HG03571 (cell line): ENCODE measurements around the gene MRPL55.

ENCODE experiments used
- ATAC-seq: cut with Tn5 transposase; IDR thresholded peaks from one replicate; pipeline ENCODE4 v1.9.1; 2021; ENCODE audit not compliant: unreplicated experiment

MRPL55 gene

DNA sequence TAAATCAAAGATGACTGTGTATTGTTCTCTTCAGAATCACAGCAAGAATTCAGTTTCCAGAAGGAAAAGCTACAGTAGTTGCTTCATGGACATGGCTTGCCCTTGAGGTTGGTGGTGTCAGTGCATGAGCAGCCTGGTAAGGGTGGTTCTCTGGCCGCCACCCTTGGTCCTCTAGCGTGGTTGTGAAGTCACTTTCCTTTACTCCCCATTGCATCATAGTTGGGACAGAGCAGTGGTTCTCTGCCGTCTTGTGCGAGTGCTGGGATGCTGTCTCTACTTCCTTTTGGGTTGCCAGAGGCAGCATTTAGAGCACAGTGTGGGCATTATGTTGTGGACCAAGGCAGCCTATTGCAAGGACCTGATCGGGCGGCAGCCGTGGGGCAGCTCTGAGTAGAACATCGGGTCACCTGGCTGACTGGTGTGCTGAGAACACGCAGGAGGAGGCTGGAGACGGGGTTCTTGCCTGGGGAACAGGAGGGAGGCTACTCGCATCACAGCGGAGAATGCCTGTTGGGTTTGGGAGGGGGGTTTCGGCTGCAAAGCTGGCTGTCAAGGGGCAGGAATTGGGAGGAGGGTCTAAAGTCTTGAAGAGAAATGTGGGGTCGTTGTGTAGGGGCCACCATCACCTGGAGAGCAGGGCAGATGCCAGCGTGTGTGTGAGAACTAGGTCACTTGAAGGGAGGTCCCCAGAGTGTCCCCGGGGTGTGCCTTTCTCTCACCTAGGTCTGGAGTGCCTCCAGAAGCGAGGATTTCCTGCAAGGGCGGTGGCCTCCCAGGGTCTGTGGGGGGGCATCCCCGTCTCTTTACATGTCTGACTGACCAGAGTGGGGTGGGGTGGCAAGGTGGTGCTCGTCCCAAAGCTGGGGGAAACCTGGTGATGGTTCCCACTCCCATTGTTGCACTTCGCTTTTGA, 20.3 kb downstream of the MRPL55 start:
- ATAC-seq, result no peak

DNA sequence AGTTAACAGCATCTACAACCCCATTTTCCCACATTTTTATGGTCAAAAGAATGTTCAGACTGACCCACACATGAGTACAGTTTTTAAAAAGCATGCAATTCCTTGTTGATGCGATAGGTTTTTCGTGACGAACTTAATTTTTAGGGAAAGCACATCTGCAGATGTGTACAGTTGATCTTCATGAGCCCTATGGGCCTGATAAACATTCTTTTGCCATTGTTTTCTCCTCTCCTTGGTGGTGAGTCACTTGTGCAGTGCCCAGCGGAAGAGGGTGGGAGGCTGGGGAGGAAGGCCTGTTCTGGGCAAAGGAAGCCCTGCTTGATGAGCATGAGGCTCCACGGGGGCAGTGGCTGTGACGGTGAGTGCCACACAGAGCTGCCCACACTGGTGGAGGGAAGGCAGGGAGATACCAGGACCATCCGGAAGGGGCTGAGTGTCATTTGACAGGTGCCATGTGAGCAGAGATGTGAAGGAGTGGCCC, 21.3 kb downstream of the MRPL55 start:
- ATAC-seq, result no peak

DNA sequence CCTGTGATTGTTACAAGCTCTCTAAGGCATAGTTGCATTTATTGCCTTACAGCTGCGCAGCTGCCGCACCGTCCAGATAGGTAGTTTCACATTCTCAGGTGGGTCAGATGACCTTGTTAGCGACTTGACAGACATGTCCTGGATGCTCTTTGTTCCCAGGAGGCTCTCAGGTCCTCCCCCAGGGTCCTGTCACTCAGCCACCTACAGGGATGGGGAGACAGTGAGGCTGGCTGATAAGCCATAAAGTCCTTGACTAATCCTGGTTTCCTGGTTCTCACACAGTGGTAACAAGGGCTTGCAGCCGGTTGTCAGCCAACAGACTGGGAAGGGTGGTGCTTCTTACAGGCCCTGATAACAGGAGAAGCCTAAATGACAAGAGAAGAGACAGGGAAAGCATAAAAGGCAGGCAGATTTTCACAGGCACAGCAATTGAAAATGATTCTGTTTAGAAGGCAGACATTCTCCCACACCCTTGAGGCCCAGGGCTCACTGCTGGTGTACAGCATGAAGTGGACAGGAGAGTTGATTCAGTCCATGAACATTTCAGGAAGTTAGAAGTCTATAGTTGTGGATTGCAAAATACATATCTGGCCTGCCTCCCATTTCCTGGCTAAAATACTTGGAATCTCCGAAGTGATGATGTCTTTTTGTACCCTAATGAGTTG, 23.7 kb downstream of the MRPL55 start:
- ATAC-seq, result no peak

DNA sequence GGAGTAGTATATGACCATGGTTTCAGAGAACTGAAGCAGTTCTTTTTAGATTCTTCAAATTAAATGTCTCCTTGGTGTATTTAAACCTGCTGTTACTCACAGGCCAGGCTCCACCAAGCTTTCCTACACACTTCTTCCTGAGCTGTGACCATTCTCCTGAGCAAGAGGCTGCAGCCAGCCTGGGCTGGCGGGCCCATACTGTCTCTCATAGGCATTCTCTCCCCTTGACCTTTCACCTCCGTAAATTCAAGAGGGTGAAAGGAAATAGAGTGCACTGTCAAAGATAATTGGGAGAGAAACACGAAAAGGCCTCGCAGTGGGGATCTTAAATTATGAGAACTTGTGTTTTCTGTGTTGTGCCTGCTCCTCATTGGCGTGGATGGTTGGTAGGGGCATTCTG, 24.3 kb downstream of the MRPL55 start:
- no peak for ATAC-seq

DNA sequence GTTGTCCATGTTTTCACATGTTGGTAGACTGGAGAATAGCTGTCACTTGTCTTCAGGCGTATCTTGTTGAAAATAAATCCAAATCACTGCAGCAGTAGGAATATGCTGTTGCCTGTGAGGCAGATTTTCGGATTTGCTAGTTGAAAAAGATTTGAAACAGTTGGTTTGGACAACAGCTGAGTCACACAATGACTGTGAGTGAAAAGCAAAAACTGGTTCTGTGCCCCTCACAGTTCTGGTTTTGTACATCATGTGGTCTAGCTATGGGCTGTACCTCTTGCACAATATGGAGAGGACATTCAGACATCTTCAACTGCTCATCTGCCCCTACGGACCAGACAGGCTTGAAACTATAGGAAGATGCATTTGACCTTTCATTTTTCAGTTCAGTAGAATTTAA, 24.8 kb downstream of the MRPL55 start:
- ATAC-seq, result no peak

DNA sequence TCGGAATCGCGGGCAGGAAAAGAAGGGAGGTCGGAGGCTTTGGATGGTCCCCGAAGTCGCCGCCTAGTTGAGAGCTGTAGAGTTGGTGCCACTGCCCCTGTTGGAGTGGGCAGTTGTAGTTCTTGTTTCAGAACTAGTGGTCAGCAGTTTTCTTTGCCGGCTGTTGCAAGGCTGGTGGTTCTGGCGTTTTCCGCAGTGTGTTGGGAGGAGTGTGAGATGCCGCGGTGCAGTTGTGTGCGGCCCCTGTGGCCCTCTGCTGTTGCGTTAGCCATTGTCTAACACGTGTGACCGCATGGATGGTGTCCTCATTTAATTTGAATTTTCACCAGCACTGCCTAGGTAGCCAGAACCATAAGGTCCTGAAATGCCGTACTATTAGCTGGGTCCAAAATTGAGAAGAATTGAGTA, 25.2 kb downstream of the MRPL55 start:
- ATAC-seq, result no peak

DNA sequence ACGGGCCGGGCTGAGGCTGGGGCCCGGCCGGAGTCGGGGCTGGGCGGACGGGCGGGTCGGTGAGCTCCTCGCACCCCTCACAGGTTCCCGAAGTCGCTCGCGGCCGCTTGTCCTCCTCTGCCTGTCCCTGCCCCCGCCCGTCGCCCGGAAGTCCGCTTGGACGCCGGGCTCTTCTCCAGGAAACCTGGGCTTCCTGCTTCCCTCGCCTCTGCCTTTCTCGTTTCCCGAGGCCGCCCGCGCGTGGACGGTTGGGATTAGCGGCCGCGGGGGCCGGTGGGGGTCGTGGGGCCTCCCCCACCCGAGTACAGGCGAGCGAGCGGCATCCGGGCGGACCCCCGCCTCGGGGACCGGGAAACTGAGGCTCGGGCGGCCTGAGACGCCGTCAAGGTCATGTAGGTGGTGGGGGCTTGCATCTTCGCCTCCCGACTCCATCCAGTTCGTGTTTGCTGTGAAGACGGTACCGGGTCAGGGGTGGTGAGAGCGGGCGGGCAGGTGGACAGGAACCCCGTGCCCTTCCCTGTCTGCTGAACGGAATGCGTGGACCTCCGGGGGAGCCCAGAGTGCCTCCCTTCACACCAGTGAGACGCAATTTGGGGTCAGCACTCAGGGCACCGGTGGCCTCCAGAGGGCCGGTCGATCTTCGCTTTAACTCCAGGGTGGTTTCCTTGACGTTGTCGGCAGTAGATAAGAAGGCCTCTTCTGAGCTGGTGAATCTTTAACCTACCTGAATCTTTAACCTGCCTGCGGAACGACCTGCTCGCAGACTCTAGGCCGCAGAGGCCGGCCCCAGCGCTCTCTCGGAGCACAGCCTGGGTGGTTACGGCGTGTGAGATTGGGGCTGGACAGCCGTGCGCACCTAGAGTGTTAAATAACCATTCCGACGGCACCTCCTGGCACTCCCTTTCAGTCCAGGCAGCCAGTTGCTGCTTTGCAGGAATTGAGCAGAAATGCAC, 25.9 kb downstream of the MRPL55 start:
- ATAC-seq, result peak; percentile 21

DNA sequence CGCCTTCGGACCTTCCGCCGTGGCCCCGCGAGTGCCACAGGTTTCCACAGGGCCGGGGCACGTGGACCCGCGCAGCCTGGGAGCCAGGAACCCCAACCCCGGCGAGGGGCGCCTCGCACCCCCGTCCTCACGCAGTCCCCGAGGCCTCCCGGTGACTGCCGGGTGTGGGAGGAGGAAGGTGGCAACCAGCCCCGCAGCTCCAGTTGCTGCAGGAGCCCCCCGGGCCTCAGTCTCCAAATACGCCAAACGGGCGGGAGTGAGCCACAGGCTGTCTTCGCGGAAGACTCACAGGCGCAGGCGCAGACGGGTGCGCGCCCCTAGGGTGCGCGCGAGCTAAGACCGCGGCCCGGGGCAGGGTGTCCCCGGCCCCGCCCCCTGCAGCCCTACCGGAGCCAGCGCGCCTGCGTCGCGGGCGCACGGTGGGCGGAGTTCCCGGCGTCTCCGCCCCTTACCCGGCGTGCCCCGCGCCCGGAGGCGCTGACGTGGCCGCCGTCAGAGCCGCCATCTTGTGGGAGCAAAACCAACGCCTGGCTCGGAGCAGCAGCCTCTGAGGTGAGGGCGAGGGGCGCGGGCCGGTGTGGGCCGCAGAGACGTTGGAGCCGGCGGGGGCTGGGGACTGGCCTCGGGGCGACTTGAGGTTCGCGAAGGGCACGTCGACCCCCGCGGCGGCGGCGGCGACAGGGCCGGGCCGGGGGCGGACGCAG, 26.7 kb downstream of the MRPL55 start, which contains the start of gene ARF1:
Gene ARF1 (plus strand): TSS at position 495 of the 704 bp plus-strand sequence. CDS start 14,407 bp downstream, outside the sequence.
- peak; percentile 70 for ATAC-seq

DNA sequence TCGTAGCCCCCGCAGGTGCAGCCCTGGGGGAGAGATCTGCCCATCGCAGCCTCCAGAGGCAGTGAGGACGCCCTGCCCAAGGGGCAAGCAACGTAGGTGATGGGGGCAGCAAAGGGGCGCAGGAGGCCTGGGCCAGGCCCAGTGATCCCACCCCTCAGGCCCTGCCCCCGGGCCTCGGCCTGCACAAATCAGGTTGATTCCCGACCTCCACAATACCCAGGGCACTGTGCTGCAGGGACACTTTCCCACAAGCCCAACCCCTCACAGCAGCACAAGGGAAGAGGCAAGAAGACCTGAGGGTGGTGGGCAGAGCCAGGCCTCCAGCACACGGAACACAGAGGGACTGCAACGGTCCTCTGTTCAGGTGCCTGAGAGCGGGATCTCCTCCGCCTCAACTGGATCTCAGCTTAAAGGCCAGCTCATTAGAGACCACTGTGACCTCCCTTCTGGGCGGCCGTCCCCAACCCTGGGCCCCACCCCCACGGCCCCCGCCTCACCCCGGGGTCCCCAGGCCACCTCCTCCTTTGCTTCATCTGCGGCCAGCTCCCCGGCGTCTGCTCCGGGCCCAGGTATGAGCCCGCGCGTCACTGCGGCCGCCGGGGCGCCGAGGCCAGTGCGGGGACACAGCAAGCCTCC, 27.4 kb downstream of the MRPL55 start:
- peak; percentile 23 for ATAC-seq

DNA sequence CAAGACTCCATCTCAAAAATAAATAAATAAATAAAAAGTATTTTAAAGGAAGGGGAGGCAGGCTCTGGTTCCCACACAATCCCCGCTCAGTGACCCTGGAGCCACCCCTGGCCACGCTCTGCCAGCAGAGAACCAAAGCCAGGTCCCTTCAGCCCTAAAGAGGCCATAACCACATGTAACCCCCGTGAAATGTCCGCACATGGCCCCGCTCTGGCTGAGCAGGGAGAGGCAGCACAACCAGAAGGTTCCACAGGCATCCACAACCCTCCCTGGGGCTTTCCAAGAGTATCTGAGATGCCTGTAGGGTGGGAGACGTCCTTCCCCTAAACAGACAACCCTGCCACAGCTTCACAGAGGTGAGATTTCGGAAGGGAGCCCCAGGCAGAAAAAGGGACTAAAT, 28.0 kb downstream of the MRPL55 start:
- no peak for ATAC-seq

DNA sequence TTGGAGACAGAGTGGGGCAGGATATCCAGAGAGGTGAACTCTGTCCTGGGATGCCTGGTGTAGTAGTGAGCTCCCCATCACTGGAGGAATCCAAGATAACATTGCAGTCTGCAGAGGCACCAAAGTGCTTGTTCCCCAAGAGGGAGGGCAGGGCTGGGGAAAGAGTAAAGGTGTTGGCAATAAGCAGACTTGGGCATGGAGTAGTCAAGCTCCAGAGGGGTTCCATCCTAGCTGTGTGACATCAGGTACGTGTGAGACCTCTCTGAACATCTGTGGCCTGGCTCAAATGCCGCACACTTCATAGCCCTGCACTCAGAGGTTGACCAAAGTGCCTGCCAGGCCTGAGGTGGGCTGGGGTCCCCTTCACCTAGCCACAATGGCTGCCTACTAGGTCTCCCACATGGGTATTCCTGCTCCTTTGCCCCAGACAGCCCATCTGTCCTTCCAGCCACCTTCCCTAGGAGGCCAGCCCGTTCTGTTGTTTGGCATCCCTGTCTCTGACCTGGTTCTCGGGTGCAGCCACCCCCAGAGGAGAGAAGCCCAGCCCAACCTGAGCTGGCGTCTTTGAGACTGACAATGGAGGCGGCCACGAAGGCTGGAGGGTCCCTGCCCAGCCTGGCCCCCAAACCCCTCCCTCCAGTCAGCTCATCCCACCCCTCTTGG, 29.4 kb downstream of the MRPL55 start:
- no peak for ATAC-seq

DNA sequence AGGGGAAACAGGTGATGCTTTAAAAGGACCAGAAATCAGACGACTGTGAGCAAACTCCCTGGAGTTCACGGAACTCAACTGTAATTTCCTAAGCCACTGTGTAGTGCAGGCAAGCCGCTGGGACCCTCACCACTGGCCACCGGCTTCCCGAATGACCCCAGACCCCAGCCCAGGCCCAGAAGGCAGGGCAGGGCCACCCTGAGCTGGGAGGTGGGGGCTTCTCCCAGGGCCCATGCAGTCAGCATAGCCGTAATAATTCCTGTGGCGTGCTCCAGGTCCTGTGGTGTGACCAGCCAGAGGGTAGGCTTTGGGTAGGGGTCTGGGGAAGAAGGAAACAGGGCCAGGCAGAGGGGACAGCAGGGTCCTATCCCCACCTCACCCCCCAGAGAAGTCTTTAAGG, 30.1 kb downstream of the MRPL55 start:
- no peak for ATAC-seq

DNA sequence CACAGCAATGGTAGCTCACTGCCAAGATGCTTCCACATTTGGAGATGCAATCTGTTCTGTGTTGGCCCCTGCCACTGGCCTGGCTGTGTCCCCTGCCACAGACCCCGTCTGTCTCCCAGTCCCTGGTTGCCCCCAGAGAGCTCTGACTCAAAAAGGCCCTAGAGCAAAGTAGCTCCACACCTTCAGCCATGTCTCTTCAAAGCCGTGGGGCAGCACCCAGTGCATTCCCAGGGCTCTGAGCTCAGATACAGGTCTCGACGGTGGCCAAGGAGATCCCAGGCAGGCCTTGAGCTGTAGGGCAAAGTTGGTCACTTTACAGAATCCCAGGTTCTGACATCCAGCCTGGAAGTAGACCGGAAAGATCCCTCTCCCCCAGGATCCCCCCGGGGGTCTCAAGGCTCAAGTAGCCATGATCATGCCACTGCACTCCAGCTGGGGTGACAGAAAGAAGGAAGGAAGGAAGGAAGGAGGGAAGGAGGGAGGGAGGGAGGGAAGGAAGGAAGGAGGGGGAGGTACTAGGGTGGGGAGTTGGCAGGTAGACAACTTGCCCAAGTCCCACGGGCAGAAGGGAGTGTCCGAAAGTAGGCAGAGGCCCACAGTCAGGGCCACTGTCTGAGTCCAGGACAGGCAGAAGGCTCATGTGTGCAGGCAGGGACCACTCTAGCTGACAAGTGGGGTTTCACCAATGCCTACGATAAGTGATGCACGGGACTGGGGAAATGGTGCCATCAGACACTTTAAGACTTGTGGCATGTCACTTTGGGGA, 31.4 kb downstream of the MRPL55 start:
- no peak for ATAC-seq

DNA sequence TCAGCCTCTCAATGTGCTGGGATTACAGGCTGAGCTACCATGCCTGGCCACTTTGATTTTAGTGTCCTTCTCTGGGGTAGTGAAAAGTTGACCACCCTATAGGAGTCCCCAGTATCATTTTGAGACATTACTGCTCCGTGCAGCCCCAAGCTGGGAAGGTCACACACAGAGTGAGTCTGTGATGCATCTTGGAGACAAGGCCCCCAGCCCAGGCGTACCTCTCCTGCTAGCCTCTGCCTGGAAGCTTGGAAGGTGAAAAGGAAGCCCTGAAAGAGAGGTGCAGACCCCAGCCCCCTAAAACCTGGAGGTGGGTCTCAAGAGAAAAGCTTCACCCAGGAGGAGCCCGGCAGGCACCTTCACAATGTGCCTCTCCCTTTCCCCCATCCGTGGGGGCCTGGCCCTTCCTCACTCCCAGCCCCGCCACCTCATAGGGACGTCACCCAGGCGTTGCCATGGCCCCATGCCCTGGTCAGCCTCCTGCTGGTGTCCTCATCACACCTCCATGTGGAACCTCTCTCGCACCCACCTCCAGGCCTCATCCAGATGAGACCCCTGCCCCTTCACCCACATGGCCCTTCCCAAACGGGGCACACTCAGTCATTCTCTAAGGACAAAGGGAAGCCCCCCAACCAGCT, 32.2 kb downstream of the MRPL55 start:
- no peak for ATAC-seq

DNA sequence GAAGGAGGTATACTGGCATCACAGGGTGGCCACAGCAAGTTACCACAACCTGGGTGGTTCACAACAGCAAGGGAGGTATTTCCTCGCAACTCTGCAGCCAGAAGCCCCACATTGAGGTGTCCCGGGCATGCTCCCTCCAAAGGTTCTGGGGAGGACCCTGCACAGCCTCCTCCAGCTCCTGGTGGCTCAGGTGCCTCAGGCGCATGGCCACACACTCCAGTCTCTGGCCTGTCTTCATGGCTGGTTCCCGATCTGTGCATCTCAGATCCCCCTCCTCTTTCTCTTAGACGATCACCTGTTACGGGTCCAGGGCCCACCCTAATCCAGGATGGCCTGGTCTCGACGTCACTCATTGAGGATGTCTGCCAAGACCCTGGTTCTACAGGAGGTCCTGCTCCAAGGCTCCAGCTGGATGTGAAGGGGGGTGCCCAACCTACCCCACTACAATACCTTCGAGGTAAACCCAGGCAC, 33.3 kb downstream of the MRPL55 start:
- ATAC-seq, result no peak

DNA sequence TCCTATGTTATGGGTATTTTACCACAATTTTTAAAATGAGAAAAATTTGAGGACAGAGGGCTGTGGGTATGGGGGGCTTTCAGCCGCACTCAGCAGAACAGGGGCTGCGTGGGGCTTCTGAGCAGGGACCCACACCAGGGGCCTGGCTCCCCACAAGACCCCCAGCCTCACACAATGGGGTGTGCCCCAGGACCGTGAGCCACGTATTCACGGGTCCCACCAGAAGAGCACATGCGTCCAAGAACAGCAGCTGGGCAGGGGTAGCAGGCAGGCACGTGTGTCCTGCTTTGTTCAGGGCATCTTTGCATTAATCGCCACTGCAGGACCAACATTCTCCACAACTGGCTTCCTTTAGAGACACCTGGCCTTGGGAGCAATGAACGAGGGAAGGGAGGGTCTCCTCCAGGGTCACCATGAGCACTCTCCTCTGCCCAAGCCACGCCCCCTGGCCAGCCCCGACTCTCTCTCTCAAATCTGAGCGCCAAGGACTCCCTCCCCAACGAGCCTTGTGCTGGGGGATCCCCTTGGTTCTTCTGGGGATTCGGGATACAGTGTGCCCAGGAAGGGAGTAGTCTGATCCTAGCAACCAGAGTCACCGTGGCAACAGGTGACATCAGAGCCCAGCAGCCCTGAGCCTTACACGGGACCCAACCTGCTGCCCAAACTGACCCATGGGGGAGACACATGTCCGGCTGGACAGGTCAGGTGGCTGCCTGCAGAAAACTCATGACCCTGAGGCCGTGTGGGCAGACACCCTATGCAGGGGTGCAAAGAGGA, 34.0 kb downstream of the MRPL55 start:
- no peak for ATAC-seq

DNA sequence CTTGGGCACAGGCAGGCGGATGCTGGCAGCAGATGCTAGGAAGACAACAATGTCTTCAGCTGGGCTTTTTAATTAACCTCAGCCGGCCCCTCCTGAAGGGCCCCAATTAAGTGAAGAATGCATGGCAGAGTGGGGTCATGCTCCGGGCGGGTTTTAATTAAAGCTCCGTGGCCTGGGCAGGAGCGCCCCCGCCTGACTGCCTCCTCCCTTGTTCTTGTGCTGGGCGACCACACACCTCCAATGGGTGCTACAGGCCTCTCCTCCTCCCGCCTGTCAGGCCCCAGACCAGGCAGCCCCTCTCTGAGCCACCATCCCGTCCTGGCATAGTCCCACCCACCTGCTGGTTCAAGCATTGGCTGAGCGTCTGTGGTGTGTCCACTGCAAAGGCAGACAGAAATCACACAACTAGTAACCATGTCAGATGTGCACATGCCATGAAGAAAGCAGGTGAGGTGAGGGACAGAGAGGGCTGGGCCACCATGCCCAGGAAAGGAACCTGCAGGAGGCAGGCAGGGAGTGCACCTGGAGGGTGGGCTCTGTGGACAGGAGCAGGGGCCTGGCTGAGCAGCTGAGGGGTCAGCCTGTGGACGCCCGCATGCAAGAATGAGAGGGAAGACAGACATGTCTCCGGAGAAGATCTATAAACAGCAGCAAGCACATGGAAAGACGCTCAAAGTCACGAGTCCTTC, 35.1 kb downstream of the MRPL55 start:
- ATAC-seq, result no peak
